ENCODE data around the gene GFOD2. TPM values are rescaled to one million over a fixed set of nuclear protein-coding genes. Genes with fewer than 3 reads are reported as not detected.
A peak's percentile ranks its signal among the peaks of the same experiment; 100 is the strongest.

Gene GFOD2
- total and polyA plus RNA-seq, 2 donors (not counting 3 experiments of a cell fraction or from before 2014, with no cell fraction given) = 38.1 to 47.5 TPM

DNA sequence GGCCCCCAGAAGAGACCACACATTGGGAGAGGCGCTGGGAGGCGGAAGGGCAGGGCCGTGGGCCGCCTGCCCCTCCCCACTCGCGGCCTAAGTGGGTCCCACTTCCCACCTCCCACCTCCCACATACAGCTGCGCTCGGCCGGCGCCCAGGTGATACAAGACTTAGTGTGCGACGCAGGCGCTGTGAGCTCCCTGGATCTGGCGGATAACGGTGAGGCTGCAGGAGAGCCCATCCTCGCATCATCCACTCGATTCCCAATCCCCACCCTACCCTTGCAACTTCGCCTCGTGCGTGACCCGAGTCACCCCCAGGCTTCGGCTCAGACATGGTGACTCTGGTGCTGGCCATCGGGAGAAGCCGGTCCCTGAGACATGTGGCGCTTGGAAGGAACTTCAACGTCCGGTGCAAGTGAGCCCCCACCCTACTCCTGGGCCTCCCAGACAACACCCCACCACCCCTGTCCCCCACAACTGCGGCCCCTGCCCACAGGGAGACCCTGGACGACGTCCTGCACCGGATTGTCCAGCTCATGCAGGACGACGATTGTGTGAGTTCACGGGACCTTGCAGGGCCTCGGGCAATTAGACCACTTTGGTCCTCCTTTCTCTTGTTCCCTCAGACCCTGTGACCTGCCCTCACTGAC is 70.2 kb downstream of the GFOD2 start:
- H3K9me1 ChIP-seq (replicated peaks; ENCODE audit: control insufficient read depth, extremely low read depth, insufficient read depth, low read length) = no peaks in the 10 kb centered on the region
- no peak overlapping the region for H3K4me3 ChIP-seq (replicated peaks in 1 of 3; ENCODE audit: insufficient read depth in 1 of 3, low read depth in 1 of 3, low read length in 3 of 3)
- intact Hi-C loops (cut with micrococcal nuclease) = no loop called here
- ChIA-PET POLR2A (no interaction called here), CTCF (interaction anchor here (0.7 to 7.7 kb wide), 7 partner anchors 9 to 127 kb away, joined by 3 to 141 read pairs (median 4); partner anchors contain the start of gene ACD)
- no peak overlapping the region for H3K27ac ChIP-seq (ENCODE audit: insufficient read depth, low read depth, low read length)
- FAIRE-seq = no peak
- dilution Hi-C loops (cut with MboI; ENCODE audit: extremely low pct_ligation_motif_present, low sequenced_read_pairs) = no loop called here
- H2AFZ ChIP-seq (ENCODE audit: low read depth, low read length) = no peak overlapping the region
- TF ChIP-seq EZH2 (IDR thresholded peaks at IDR 0.05; ENCODE audit: borderline replicate concordance, low read depth, low read length, severe bottlenecking) = peak; percentile 29
- no peak for TF ChIP-seq GATA2 (IDR thresholded peaks at IDR 0.05; ENCODE audit: insufficient read depth, insufficient read length, low read depth, low read length)
- TF ChIP-seq JUN (IDR thresholded peaks at IDR 0.05; ENCODE audit: borderline replicate concordance, insufficient read depth, insufficient read length, low read depth) = no peak
- H3K4me2 ChIP-seq (ENCODE audit: insufficient read depth, low read length) = no peak overlapping the region
- no peaks in the 10 kb centered on the region for H3K36me3 ChIP-seq (ENCODE audit: control insufficient read depth in 2 of 2, extremely low read depth in 1 of 2, insufficient read depth in 2 of 2, low read length in 2 of 2)
- H3K9ac ChIP-seq (replicated peaks; ENCODE audit: extremely low read depth, insufficient read depth, low read length) = no peak overlapping the region
- peaks cover 36 to 43% of the 10 kb centered on the region in 2 experiments for H3K27me3 ChIP-seq (ENCODE audit: control insufficient read depth in 2 of 2, insufficient read depth in 2 of 2, low read length in 2 of 2)
- H3K79me2 ChIP-seq (ENCODE audit: control insufficient read depth, insufficient read depth, low read length) = no peaks in the 10 kb centered on the region
- BruUV-seq (replicated peaks) = no TSS peak
- no peaks in the 10 kb centered on the region for H4K20me1 ChIP-seq (replicated peaks; ENCODE audit: control insufficient read depth, extremely low read depth, insufficient read depth, low read length)
- no peak for DNase-seq (ENCODE audit: low read depth, low spot score)
- H3K4me1 ChIP-seq (ENCODE audit: control insufficient read depth, extremely low read depth, insufficient read depth, low read length) = peaks cover 5% of the 10 kb centered on the region
- no peaks in the 10 kb centered on the region for H3K9me3 ChIP-seq (replicated peaks; ENCODE audit: control insufficient read depth, insufficient read depth, low read length)

DNA sequence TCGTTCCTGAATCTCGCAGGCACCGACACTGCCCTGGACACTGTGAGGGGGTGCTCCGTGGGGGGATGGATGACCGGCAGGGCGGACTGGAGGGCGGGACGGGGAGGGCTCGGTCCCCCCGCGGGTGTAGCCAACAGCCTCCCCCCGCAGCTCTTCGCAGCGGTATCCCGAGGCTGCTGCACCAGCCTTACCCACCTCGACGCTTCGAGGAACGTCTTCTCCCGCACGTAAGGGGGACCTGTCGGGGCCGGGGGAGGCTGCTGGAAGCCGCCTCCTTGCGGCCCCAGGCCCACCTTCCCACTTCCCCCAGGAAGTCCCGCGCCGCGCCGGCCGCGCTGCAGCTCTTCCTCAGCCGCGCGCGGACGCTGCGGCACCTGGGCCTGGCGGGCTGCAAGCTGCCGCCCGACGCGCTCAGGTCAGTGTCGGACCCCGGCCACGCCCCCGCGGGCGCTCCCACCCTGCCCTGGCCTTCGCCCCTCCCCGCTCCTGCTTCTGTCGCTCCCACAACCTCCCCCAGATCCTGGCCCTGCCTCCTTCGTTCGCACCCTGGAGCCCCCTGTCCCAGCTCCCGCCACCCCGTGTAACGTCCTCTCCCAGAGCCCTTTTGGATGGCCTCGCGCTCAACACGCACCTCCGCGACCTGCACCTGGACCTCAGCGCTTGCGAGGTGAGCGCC is 70.9 kb downstream of the GFOD2 start:
- Histone ChIP-seq H3K4me2 (ENCODE audit: insufficient read depth, low read length) (no peak overlapping the region), H3K79me2 (ENCODE audit: control insufficient read depth, insufficient read depth, low read length) (no peaks in the 10 kb centered on the region), H3K4me3 (replicated peaks in 1 of 3; ENCODE audit: insufficient read depth in 1 of 3, low read depth in 1 of 3, low read length in 3 of 3) (no peak overlapping the region), H3K27ac (ENCODE audit: insufficient read depth, low read depth, low read length) (no peak overlapping the region), H3K27me3 (ENCODE audit: control insufficient read depth in 2 of 2, insufficient read depth in 2 of 2, low read length in 2 of 2) (peaks cover 36 to 38% of the 10 kb centered on the region in 2 experiments), H3K9me1 (replicated peaks; ENCODE audit: control insufficient read depth, extremely low read depth, insufficient read depth, low read length) (no peaks in the 10 kb centered on the region), H3K36me3 (ENCODE audit: control insufficient read depth in 2 of 2, extremely low read depth in 1 of 2, insufficient read depth in 2 of 2, low read length in 2 of 2) (no peaks in the 10 kb centered on the region), H3K4me1 (ENCODE audit: control insufficient read depth, extremely low read depth, insufficient read depth, low read length) (peaks cover 2% of the 10 kb centered on the region), H3K9me3 (replicated peaks; ENCODE audit: control insufficient read depth, insufficient read depth, low read length) (no peaks in the 10 kb centered on the region), H4K20me1 (replicated peaks; ENCODE audit: control insufficient read depth, extremely low read depth, insufficient read depth, low read length) (no peaks in the 10 kb centered on the region), H3K9ac (replicated peaks; ENCODE audit: extremely low read depth, insufficient read depth, low read length) (no peak overlapping the region), H2AFZ (ENCODE audit: low read depth, low read length) (no peak overlapping the region)
- dilution Hi-C loops (cut with MboI; ENCODE audit: extremely low pct_ligation_motif_present, low sequenced_read_pairs) = no loop called here
- ChIA-PET POLR2A (no interaction called here), CTCF (interaction anchor here (1.0 to 7.7 kb wide), 9 partner anchors 8 to 126 kb away, joined by 3 to 166 read pairs (median 4); partner anchors contain the start of genes ACD and CTCF)
- DNase-seq (ENCODE audit: low read depth, low spot score) (no peak), FAIRE-seq (no peak)
- BruUV-seq (replicated peaks) = no TSS peak
- TF ChIP-seq FOS (IDR thresholded peaks at IDR 0.05; ENCODE audit: borderline replicate concordance, insufficient read depth, low read length) = no peak
- peak; percentile 86 for TF ChIP-seq EZH2 (IDR thresholded peaks at IDR 0.05; ENCODE audit: borderline replicate concordance, low read depth, low read length, severe bottlenecking)
- intact Hi-C loops (cut with micrococcal nuclease) = no loop called here
